GM23338 (cell line): ENCODE results near the gene IL13RA2. TPM values are rescaled to one million over a fixed set of nuclear protein-coding genes. Genes with fewer than 3 reads are reported as not detected.

Source experiments
- ATAC-seq: fragments of 200-7000 bp; cut with Tn5 transposase; 3 replicates; pipeline ENCODE4 v1.9.1; 2020
- DNase-seq: peaks from one replicate; pipeline ENCODE4 v3.0.0-alpha.2; 2015; ENCODE audit warnings: low spot score
- H2AFZ ChIP-seq: fragments of 200-600 bp; sonication (generic); 2 replicates; pipeline ENCODE4 v1.8.0; 2016; ENCODE audit warnings: antibody characterized with exemption, mild to moderate bottlenecking, moderate library complexity
- H3F3A ChIP-seq: fragments of 200-600 bp; sonication (generic); replicated peaks from 2 replicates; pipeline ENCODE4 v1.8.0; 2017; ENCODE audit warnings: antibody characterized with exemption, mixed run types, low read depth
- H3K27ac ChIP-seq: fragments of 200-600 bp; sonication (generic); 2 replicates; pipeline ENCODE4 v1.6.1; 2016; ENCODE audit warnings: low read depth
- H3K27me3 ChIP-seq: fragments of 200-600 bp; sonication (generic); 2 replicates; pipeline ENCODE4 v1.8.0; 2016; ENCODE audit warnings: mild to moderate bottlenecking, mixed run types, moderate library complexity; ENCODE audit not compliant: insufficient read depth
- H3K36me3 ChIP-seq: fragments of 200-600 bp; sonication (generic); 2 replicates; pipeline ENCODE4 v1.8.0; 2016; ENCODE audit warnings: mild to moderate bottlenecking; ENCODE audit not compliant: insufficient read depth
- H3K4me1 ChIP-seq: fragments of 200-600 bp; sonication (generic); 2 replicates; pipeline ENCODE4 v1.8.0; 2016; ENCODE audit warnings: mild to moderate bottlenecking, moderate library complexity; ENCODE audit not compliant: insufficient read depth
- H3K4me2 ChIP-seq: fragments of 200-600 bp; sonication (generic); 2 replicates; pipeline ENCODE4 v1.7.1; 2017; ENCODE audit warnings: mixed run types
- H3K4me3 ChIP-seq: fragments of 200-600 bp; sonication (generic); 2 replicates; pipeline ENCODE4 v1.6.1; 2016; ENCODE audit warnings: mixed run types
- H3K79me2 ChIP-seq: fragments of 200-600 bp; sonication (generic); replicated peaks from 2 replicates; pipeline ENCODE4 v1.8.0; 2017; ENCODE audit warnings: mild to moderate bottlenecking; ENCODE audit not compliant: insufficient read depth
- H3K9me2 ChIP-seq: fragments of 200-600 bp; sonication (generic); 2 replicates; pipeline ENCODE4 v1.8.0; 2017; ENCODE audit not compliant: insufficient read depth
- H4K20me1 ChIP-seq: fragments of 200-600 bp; sonication (generic); replicated peaks from 2 replicates; pipeline ENCODE4 v1.8.0; 2017; ENCODE audit warnings: mild to moderate bottlenecking; ENCODE audit not compliant: insufficient read depth
- H3K27ac Mint-ChIP-seq: 2 replicates; pipeline ENCODE4 v1.8.0; 2020; ENCODE audit warnings: inconsistent platforms, mild to moderate bottlenecking, moderate library complexity, mixed read lengths
- H3K27me3 Mint-ChIP-seq: 3 replicates; pipeline ENCODE4 v1.8.0; 2022; ENCODE audit warnings: low read depth, mild to moderate bottlenecking, moderate library complexity, mixed read lengths, inconsistent platforms; ENCODE audit not compliant: insufficient read depth, poor library complexity
- H3K36me3 Mint-ChIP-seq: 3 replicates; pipeline ENCODE4 v1.8.0; 2021; ENCODE audit warnings: low read depth, mild to moderate bottlenecking, inconsistent platforms, moderate library complexity, mixed read lengths
- H3K4me1 Mint-ChIP-seq: 3 replicates; pipeline ENCODE4 v1.8.0; 2020; ENCODE audit warnings: mild to moderate bottlenecking, inconsistent platforms, mixed read lengths
- H3K4me3 Mint-ChIP-seq: 3 replicates; pipeline ENCODE4 v1.8.0; 2021; ENCODE audit warnings: moderate library complexity, mild to moderate bottlenecking, inconsistent platforms, mixed read lengths
- H3K9me3 Mint-ChIP-seq: 3 replicates; pipeline ENCODE4 v1.8.0; 2020; ENCODE audit warnings: moderate library complexity, mild to moderate bottlenecking, inconsistent platforms, mixed read lengths
- EZH2 ChIP-seq: fragments of 200-600 bp; sonication (generic); IDR thresholded peaks from one replicate; pipeline ENCODE4 v1.8.0; 2017; ENCODE audit warnings: antibody characterized with exemption, mild to moderate bottlenecking, low read depth; ENCODE audit not compliant: unreplicated experiment
- NANOG ChIP-seq: IDR thresholded peaks from 2 replicates; pipeline ENCODE4 v1.6.1; 2016; ENCODE audit warnings: antibody characterized with exemption, borderline replicate concordance
- POLR2AphosphoS5 ChIP-seq: IDR thresholded peaks from 2 replicates; pipeline ENCODE4 v1.6.1; 2016; ENCODE audit warnings: antibody characterized with exemption, low read depth
- STAT1 ChIP-seq: IDR thresholded peaks from one replicate; pipeline ENCODE4 v1.6.1; 2016; ENCODE audit warnings: antibody characterized with exemption; ENCODE audit not compliant: unreplicated experiment
- ZNF114 ChIP-seq: fragments of 250-450 bp; sonication (Bioruptor Pico); IDR thresholded peaks from 2 replicates; pipeline ENCODE4 v1.5.0; 2020; ENCODE audit warnings: mild to moderate bottlenecking, moderate library complexity
- ZNF331 ChIP-seq: fragments of 250-450 bp; sonication (Bioruptor Pico); IDR thresholded peaks from 2 replicates; pipeline ENCODE4 v1.5.0; 2020; ENCODE audit warnings: low read depth, mild to moderate bottlenecking, moderate library complexity
- polyA plus RNA-seq: library from polyadenylated mRNA; unstranded; fragments of >200 nt; fragmentation: Nextera tagmentation; extraction: Ambion mirVana; gene quantifications from 2 replicates; pipeline ENCODE4 v1.2.1, GENCODE V29; 2016
- total RNA-seq: library from RNA; depleted of rRNA; stranded (reverse); fragments of >200 nt; shearing (Covaris generic); gene quantifications from 2 replicates; pipeline ENCODE4 v1.2.3, GENCODE V29; 2014
- TF ChIP-seq, protein P1 (sequence below): fragments of 250-450 bp; sonication (Bioruptor Pico); IDR thresholded peaks from 2 replicates; pipeline ENCODE4 v1.5.0; 2020; ENCODE audit warnings: mild to moderate bottlenecking, moderate library complexity
- TF ChIP-seq, protein P2 (sequence below): IDR thresholded peaks from 2 replicates; pipeline ENCODE4 v1.6.1; 2016; ENCODE audit warnings: antibody characterized with exemption

Gene IL13RA2
- total and polyA plus RNA-seq, 2 experiments from 2014 or later = not detected

DNA sequence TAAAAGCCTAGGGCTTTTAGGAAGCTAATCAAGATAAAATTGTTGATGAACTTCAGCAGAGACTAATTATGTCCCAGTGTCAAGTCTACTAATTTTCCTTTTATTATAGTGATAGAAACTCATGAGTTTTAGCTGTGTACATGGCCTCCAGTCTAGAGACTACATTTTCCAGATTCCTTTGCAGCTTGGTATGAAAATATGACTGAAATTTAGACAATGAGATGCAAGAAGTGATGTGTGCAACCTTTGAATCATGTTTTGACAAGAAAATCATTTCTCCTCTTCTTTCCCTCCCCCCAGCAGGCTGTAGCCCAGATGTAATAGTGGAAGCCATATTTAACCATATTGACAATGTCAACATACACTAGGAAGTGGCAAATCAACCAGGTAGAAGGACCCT, 30.3 kb upstream of the IL13RA2 start:
- H3K4me3 Mint-ChIP-seq = no peak overlapping the region
- H4K20me1 ChIP-seq = no peaks in the 10 kb centered on the region
- no peak overlapping the region for H3K4me2 ChIP-seq
- H3K27ac Mint-ChIP-seq = no peak overlapping the region
- no peak for ATAC-seq
- TF ChIP-seq POLR2AphosphoS5 = no peak
- TF ChIP-seq, protein P1, sequence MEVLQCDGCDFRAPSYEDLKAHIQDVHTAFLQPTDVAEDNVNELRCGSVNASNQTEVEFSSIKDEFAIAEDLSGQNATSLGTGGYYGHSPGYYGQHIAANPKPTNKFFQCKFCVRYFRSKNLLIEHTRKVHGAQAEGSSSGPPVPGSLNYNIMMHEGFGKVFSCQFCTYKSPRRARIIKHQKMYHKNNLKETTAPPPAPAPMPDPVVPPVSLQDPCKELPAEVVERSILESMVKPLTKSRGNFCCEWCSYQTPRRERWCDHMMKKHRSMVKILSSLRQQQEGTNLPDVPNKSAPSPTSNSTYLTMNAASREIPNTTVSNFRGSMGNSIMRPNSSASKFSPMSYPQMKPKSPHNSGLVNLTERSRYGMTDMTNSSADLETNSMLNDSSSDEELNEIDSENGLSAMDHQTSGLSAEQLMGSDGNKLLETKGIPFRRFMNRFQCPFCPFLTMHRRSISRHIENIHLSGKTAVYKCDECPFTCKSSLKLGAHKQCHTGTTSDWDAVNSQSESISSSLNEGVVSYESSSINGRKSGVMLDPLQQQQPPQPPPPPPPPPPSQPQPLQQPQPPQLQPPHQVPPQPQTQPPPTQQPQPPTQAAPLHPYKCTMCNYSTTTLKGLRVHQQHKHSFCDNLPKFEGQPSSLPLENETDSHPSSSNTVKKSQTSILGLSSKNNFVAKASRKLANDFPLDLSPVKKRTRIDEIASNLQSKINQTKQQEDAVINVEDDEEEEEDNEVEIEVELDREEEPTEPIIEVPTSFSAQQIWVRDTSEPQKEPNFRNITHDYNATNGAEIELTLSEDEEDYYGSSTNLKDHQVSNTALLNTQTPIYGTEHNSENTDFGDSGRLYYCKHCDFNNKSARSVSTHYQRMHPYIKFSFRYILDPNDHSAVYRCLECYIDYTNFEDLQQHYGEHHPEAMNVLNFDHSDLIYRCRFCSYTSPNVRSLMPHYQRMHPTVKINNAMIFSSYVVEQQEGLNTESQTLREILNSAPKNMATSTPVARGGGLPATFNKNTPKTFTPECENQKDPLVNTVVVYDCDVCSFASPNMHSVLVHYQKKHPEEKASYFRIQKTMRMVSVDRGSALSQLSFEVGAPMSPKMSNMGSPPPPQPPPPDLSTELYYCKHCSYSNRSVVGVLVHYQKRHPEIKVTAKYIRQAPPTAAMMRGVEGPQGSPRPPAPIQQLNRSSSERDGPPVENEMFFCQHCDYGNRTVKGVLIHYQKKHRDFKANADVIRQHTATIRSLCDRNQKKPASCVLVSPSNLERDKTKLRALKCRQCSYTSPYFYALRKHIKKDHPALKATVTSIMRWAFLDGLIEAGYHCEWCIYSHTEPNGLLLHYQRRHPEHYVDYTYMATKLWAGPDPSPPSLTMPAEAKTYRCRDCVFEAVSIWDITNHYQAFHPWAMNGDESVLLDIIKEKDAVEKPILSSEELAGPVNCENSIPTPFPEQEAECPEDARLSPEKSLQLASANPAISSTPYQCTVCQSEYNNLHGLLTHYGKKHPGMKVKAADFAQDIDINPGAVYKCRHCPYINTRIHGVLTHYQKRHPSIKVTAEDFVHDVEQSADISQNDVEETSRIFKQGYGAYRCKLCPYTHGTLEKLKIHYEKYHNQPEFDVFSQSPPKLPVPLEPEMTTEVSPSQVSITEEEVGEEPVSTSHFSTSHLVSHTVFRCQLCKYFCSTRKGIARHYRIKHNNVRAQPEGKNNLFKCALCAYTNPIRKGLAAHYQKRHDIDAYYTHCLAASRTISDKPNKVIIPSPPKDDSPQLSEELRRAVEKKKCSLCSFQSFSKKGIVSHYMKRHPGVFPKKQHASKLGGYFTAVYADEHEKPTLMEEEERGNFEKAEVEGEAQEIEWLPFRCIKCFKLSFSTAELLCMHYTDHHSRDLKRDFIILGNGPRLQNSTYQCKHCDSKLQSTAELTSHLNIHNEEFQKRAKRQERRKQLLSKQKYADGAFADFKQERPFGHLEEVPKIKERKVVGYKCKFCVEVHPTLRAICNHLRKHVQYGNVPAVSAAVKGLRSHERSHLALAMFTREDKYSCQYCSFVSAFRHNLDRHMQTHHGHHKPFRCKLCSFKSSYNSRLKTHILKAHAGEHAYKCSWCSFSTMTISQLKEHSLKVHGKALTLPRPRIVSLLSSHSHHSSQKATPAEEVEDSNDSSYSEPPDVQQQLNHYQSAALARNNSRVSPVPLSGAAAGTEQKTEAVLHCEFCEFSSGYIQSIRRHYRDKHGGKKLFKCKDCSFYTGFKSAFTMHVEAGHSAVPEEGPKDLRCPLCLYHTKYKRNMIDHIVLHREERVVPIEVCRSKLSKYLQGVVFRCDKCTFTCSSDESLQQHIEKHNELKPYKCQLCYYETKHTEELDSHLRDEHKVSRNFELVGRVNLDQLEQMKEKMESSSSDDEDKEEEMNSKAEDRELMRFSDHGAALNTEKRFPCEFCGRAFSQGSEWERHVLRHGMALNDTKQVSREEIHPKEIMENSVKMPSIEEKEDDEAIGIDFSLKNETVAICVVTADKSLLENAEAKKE (CRISPR knock-in tag) = no peak
- TF ChIP-seq EZH2 = no peak
- TF ChIP-seq NANOG = no peak
- TF ChIP-seq ZNF331 (CRISPR knock-in tag) = no peak
- TF ChIP-seq, protein P2, sequence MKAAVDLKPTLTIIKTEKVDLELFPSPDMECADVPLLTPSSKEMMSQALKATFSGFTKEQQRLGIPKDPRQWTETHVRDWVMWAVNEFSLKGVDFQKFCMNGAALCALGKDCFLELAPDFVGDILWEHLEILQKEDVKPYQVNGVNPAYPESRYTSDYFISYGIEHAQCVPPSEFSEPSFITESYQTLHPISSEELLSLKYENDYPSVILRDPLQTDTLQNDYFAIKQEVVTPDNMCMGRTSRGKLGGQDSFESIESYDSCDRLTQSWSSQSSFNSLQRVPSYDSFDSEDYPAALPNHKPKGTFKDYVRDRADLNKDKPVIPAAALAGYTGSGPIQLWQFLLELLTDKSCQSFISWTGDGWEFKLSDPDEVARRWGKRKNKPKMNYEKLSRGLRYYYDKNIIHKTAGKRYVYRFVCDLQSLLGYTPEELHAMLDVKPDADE = no peak
- no peak for TF ChIP-seq STAT1
- no peak for TF ChIP-seq ZNF114
- H3K4me1 ChIP-seq = no peaks in the 10 kb centered on the region
- H3K9me2 ChIP-seq = no peaks in the 10 kb centered on the region
- no peaks in the 10 kb centered on the region for H3K36me3 ChIP-seq
- no peaks in the 10 kb centered on the region for H3K79me2 ChIP-seq
- H3K4me3 ChIP-seq = no peak overlapping the region
- H3K27me3 ChIP-seq = no peaks in the 10 kb centered on the region
- no peak overlapping the region for H2AFZ ChIP-seq
- no peaks in the 10 kb centered on the region for H3K27me3 Mint-ChIP-seq
- H3K27ac ChIP-seq = no peak overlapping the region
- no peaks in the 10 kb centered on the region for H3K4me1 Mint-ChIP-seq
- no peak for DNase-seq
- H3K36me3 Mint-ChIP-seq = no peaks in the 10 kb centered on the region
- no peaks in the 10 kb centered on the region for H3F3A ChIP-seq
- H3K9me3 Mint-ChIP-seq = no peaks in the 10 kb centered on the region
